ENCODE results near the gene CHD1.
A peak's percentile ranks its signal among the peaks of the same experiment; 100 is the strongest.

CHD1 gene

DNA sequence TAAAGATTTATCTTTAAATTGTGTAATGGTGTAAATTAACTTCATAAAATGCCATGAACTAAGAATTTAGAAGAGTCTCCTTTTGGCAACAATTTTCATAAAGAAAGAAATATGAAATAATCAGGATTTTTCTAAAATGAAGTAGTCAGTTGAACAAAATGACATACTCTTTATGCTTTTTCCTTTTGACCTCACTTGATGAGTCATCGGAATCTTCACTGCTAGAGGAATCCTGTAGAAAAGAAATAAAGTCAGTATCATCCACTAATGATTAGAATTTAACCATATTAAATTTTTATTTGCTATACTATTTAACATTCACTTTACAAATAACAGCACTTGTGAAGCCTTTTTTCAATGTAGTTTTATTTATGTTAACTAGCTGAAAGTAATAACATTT, 26.1 kb downstream of the CHD1 start:
- DNase-seq (ENCODE audit: low read depth in 2 of 2) = peak; percentile 22 to 68
- no peak overlapping the region for H3K4me3 ChIP-seq (replicated peaks in 1 of 2; ENCODE audit: low read depth in 2 of 2, low read length in 2 of 2)
- TF ChIP-seq, protein P1, sequence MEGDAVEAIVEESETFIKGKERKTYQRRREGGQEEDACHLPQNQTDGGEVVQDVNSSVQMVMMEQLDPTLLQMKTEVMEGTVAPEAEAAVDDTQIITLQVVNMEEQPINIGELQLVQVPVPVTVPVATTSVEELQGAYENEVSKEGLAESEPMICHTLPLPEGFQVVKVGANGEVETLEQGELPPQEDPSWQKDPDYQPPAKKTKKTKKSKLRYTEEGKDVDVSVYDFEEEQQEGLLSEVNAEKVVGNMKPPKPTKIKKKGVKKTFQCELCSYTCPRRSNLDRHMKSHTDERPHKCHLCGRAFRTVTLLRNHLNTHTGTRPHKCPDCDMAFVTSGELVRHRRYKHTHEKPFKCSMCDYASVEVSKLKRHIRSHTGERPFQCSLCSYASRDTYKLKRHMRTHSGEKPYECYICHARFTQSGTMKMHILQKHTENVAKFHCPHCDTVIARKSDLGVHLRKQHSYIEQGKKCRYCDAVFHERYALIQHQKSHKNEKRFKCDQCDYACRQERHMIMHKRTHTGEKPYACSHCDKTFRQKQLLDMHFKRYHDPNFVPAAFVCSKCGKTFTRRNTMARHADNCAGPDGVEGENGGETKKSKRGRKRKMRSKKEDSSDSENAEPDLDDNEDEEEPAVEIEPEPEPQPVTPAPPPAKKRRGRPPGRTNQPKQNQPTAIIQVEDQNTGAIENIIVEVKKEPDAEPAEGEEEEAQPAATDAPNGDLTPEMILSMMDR (IDR thresholded peaks at IDR 0.05; ENCODE audit: low read depth, low read length) = no peak

DNA sequence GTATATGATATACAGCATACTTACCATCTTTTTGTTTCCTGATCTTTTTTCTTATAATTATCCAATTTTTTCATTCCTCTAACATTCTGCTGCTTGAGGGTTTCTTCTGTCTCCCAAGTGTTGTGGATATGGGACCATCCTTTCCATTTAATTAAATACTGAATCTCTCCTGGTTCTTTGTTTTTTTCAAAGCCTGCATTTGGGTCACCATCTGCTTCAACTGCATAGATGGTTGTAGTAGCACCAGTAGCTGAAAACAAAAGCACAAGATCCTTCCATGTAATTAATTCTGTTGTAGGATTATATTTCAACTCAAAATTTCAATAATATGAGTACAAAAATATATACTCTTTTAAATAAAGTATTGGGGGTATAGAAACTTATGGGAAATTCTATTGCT, 29.4 kb downstream of the CHD1 start:
- no peak for DNase-seq (ENCODE audit: low read depth in 2 of 2)
- H3K4me3 ChIP-seq (replicated peaks in 1 of 2; ENCODE audit: low read depth in 2 of 2, low read length in 2 of 2) = no peak overlapping the region
- TF ChIP-seq, protein P1 (IDR thresholded peaks at IDR 0.05; ENCODE audit: low read depth, low read length) = no peak

DNA sequence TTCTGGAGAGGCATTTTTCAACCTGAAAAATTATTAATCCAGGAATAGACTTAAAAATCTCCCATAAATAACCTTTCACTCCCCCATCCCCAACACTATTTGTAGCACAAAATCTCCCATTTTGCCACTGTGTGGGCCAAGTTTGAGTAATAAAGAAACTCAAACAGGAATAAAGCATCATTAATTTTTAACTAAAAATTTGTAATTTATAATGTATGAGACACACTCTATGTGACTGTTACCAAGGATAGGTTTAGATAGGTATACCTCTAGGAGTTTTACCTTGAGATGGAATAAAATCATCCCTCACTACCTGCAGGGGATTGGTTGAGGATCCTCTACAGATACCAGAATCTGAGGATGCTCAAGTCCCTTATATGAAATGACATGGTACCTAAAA, 30.1 kb downstream of the CHD1 start:
- TF ChIP-seq, protein P1 (IDR thresholded peaks at IDR 0.05; ENCODE audit: low read depth, low read length) = no peak
- no peak for DNase-seq (ENCODE audit: low read depth in 2 of 2)
- H3K4me3 ChIP-seq (replicated peaks in 1 of 2; ENCODE audit: low read depth in 2 of 2, low read length in 2 of 2) = no peak overlapping the region

DNA sequence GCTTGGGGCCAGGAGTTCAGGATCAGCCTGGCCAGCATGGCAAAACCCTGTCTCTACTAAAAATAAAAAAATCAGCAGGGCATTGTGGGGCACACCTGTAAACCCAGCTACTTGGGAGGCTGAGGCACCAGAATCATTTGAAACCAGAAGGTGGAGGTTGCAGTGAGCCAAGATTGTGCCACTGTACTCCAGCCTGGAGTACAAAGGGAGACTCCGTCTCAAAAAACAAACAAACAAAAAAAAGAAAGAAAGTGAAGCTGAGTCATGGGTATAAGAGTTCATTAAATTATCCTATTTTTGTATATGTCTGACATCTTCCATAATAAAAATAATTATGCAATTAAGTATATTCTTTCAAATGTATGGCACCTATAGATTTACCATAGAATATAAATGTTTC, 37.2 kb downstream of the CHD1 start:
- DNase-seq (ENCODE audit: low read depth in 2 of 2) = no peak
- TF ChIP-seq, protein P1 (IDR thresholded peaks at IDR 0.05; ENCODE audit: low read depth, low read length) = no peak
- no peak overlapping the region for H3K4me3 ChIP-seq (replicated peaks in 1 of 2; ENCODE audit: low read depth in 2 of 2, low read length in 2 of 2)

DNA sequence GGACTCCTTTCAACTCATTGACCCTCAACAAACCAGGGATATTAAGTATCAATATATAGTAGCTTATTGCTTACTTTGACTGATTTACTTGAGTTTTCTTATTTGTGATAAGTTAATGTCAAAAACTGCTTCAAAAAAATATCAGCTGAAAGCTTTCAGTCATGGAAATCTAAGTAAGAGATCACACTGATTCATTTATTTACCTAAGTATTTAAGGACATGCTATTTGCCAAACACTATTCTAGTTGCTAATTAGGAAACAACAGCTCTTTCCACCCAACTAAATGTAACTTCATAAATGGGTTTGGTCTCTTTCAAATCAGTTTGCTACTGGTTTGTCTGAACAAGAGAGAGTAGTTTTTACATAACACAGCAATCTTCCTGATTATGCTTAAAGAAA, 48.2 kb downstream of the CHD1 start:
- TF ChIP-seq, protein P1 (IDR thresholded peaks at IDR 0.05; ENCODE audit: low read depth, low read length) = no peak
- DNase-seq (ENCODE audit: low read depth in 2 of 2) = no peak
- H3K4me3 ChIP-seq (replicated peaks in 1 of 2; ENCODE audit: low read depth in 2 of 2, low read length in 2 of 2) = no peak overlapping the region

DNA sequence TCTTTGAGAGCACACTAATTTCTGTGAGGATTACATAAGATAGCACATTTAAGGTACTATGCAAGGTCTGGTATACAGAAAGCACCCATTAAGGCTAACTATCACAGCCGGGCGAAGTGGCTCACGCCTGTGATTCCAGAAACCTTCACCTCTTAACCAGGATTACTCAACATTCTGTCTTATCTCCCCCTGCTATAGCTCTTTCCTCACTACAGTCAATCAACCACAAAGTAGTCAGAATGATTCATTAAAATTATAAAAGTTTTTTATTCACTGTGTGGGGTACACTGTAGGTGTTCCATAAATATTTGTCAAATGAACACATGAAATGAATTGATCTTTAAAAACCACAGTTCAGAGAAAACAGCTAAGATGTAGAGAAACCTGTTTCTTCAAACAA, 48.7 kb downstream of the CHD1 start:
- H3K4me3 ChIP-seq (replicated peaks in 1 of 2; ENCODE audit: low read depth in 2 of 2, low read length in 2 of 2) = no peak overlapping the region
- TF ChIP-seq, protein P1 (IDR thresholded peaks at IDR 0.05; ENCODE audit: low read depth, low read length) = no peak
- no peak for DNase-seq (ENCODE audit: low read depth in 2 of 2)

DNA sequence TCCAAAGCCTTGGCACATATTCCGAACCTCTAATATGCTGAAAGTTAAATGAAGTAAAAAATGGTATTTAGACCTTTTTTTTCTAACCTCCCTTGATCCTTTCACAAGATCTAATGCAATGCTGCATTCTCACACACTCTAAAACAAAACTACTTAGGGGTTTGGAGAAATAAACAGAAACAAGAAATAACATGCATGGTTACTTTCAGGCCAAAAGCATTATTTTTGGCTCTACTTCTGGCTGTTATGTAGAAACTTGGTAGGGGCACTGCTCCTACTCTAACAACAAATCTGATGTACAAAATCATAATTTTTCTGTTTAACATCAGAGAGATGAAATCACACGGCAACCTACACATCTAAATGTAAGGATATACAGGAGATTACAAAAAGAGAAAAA, 51.2 kb downstream of the CHD1 start:
- H3K4me3 ChIP-seq (replicated peaks in 1 of 2; ENCODE audit: low read depth in 2 of 2, low read length in 2 of 2) = no peak overlapping the region
- DNase-seq (ENCODE audit: low read depth in 2 of 2) = no peak
- TF ChIP-seq, protein P1 (IDR thresholded peaks at IDR 0.05; ENCODE audit: low read depth, low read length) = no peak

Data from cardiac fibroblast (primary cell).